ENCODE results near the gene TMTC2. TPM values are rescaled to one million over a fixed set of nuclear protein-coding genes. Genes with fewer than 3 reads are reported as not detected.

The TMTC2 gene
- total RNA-seq, 1 donor from 2014 or later: 7.6 TPM

GRCh38 chr12:82959821-82960220 lies 273.1 kb downstream of the TMTC2 start:
- H3K4me3 ChIP-seq (ENCODE audit: low read depth, low read length): no peak overlapping the region
- H3K27me3 ChIP-seq (ENCODE audit: control insufficient read depth, insufficient read depth, low read length): no peaks in the 10 kb centered on the region
- TF ChIP-seq, protein P1, sequence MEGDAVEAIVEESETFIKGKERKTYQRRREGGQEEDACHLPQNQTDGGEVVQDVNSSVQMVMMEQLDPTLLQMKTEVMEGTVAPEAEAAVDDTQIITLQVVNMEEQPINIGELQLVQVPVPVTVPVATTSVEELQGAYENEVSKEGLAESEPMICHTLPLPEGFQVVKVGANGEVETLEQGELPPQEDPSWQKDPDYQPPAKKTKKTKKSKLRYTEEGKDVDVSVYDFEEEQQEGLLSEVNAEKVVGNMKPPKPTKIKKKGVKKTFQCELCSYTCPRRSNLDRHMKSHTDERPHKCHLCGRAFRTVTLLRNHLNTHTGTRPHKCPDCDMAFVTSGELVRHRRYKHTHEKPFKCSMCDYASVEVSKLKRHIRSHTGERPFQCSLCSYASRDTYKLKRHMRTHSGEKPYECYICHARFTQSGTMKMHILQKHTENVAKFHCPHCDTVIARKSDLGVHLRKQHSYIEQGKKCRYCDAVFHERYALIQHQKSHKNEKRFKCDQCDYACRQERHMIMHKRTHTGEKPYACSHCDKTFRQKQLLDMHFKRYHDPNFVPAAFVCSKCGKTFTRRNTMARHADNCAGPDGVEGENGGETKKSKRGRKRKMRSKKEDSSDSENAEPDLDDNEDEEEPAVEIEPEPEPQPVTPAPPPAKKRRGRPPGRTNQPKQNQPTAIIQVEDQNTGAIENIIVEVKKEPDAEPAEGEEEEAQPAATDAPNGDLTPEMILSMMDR (IDR thresholded peaks at IDR 0.05; ENCODE audit: insufficient read depth, low read length, poor library complexity, severe bottlenecking): no peak
- H3K36me3 ChIP-seq (ENCODE audit: control insufficient read depth, insufficient read depth, low read length): no peaks in the 10 kb centered on the region
- no peak for DNase-seq (ENCODE audit: low read depth)

GRCh38 chr12:82961835-82962234 lies 275.1 kb downstream of the TMTC2 start:
- Histone ChIP-seq H3K27me3 (ENCODE audit: control insufficient read depth, insufficient read depth, low read length) (no peaks in the 10 kb centered on the region), H3K4me3 (ENCODE audit: low read depth, low read length) (no peak overlapping the region), H3K36me3 (ENCODE audit: control insufficient read depth, insufficient read depth, low read length) (no peaks in the 10 kb centered on the region)
- DNase-seq (ENCODE audit: low read depth): no peak
- TF ChIP-seq, protein P1 (IDR thresholded peaks at IDR 0.05; ENCODE audit: insufficient read depth, low read length, poor library complexity, severe bottlenecking): no peak

- TF ChIP-seq, protein P1 (IDR thresholded peaks at IDR 0.05; ENCODE audit: insufficient read depth, low read length, poor library complexity, severe bottlenecking): no peak
- DNase-seq (ENCODE audit: low read depth): no peak
- H3K4me3 ChIP-seq (ENCODE audit: low read depth, low read length): no peak overlapping the region
- no peaks in the 10 kb centered on the region for H3K36me3 ChIP-seq (ENCODE audit: control insufficient read depth, insufficient read depth, low read length)
- no peaks in the 10 kb centered on the region for H3K27me3 ChIP-seq (ENCODE audit: control insufficient read depth, insufficient read depth, low read length)
Measured at GRCh38 chr12:82963956-82964355, 277.2 kb downstream of the TMTC2 start.

- no peak overlapping the region for H3K4me3 ChIP-seq (ENCODE audit: low read depth, low read length)
- H3K27me3 ChIP-seq (ENCODE audit: control insufficient read depth, insufficient read depth, low read length): no peaks in the 10 kb centered on the region
- TF ChIP-seq, protein P1 (IDR thresholded peaks at IDR 0.05; ENCODE audit: insufficient read depth, low read length, poor library complexity, severe bottlenecking): no peak
- H3K36me3 ChIP-seq (ENCODE audit: control insufficient read depth, insufficient read depth, low read length): no peaks in the 10 kb centered on the region
- no peak for DNase-seq (ENCODE audit: low read depth)
Measured at GRCh38 chr12:82964446-82964845, 277.7 kb downstream of the TMTC2 start.

- DNase-seq (ENCODE audit: low read depth): no peak
- TF ChIP-seq, protein P1 (IDR thresholded peaks at IDR 0.05; ENCODE audit: insufficient read depth, low read length, poor library complexity, severe bottlenecking): no peak
- no peak overlapping the region for H3K4me3 ChIP-seq (ENCODE audit: low read depth, low read length)
- H3K36me3 ChIP-seq (ENCODE audit: control insufficient read depth, insufficient read depth, low read length): no peaks in the 10 kb centered on the region
- H3K27me3 ChIP-seq (ENCODE audit: control insufficient read depth, insufficient read depth, low read length): no peaks in the 10 kb centered on the region
Measured at GRCh38 chr12:82966001-82966559, 279.4 kb downstream of the TMTC2 start.

Data from kidney epithelial cell (primary cell).